Left lung (tissue), 10 donors: ENCODE data around the gene DDIAS. TPM values are rescaled to one million over a fixed set of nuclear protein-coding genes. Genes with fewer than 3 reads are reported as not detected.
A peak's percentile ranks its signal among the peaks of the same experiment; 100 is the strongest.
"Not testable (repeated sequence)": the region's sequence is repeated elsewhere in the genome, so short reads cannot be mapped to it uniquely, and the experiment has no call there.

Experiments used
- ATAC-seq: fragments of 200-7000 bp; cut with Tn5 transposase; one replicate; pipeline ENCODE4 v1.9.1; 2020; ENCODE audit warnings: moderate library complexity
- DNase-seq, 4 donors: peaks; one replicate each; pipeline ENCODE4 v3.0.0-alpha.2; 2013 to 2020
- H3K27ac ChIP-seq, 2 donors: fragments of 200-600 bp; sonication (generic) in 1 of 2; one replicate each; pipeline versions ENCODE4 v1.5.0 to v1.8.0; 2020 to 2021
- H3K27me3 ChIP-seq, 2 donors: fragments of 200-600 bp; sonication (generic) in 1 of 2; one replicate each; pipeline versions ENCODE4 v1.5.0 to v1.8.0; 2020 to 2021
- H3K36me3 ChIP-seq, 2 donors: fragments of 200-600 bp; sonication (generic) in 1 of 2; one replicate each; pipeline versions ENCODE4 v1.5.0 to v1.8.0; 2020 to 2021
- H3K4me1 ChIP-seq, 2 donors: fragments of 200-600 bp; one replicate each; pipeline ENCODE4 v1.8.0; 2021
- H3K4me3 ChIP-seq, 2 donors: fragments of 200-600 bp; sonication (generic) in 1 of 2; one replicate each; pipeline versions ENCODE4 v1.5.0 to v1.8.0; 2020 to 2021; ENCODE audit warnings: mild to moderate bottlenecking in 1 of 2
- H3K9me3 ChIP-seq, 2 donors: fragments of 200-600 bp; sonication (generic) in 1 of 2; one replicate each; pipeline versions ENCODE4 v1.5.0 to v1.8.0; 2020 to 2021
- CTCF ChIP-seq, 2 donors: fragments of 200-600 bp; sonication (generic) in 1 of 2; IDR thresholded peaks; one replicate each; pipeline versions ENCODE4 v1.5.0 to v1.8.0; 2021; ENCODE audit warnings: antibody characterized with exemption in 2 of 2
- intact Hi-C, 2 donors: fragments of 100-400 bp; cut with DNase I; formaldehyde crosslinking; loops; one replicate each; pipeline versions ENCODE4 v1.11.2 to v1.14.2; 2022
- polyA plus RNA-seq, 6 donors: library from polyadenylated mRNA; unstranded; fragments of 120-200 nt; gene quantifications; one replicate each; pipeline ENCODE4 v1.2.1, GENCODE V29; 2013; ENCODE audit not compliant: insufficient read length in 6 of 6
- total RNA-seq, 2 donors: library from RNA; stranded (reverse); fragmentation: NEBNext Ultra II Directional; extraction: Animal tissue kit (Norgen Biotek cat#: 25700); gene quantifications; one replicate each; pipeline ENCODE4 v1.2.1, GENCODE V29; 2021
- donor health status: DM: no; HTN: yes; CAD: no.
- donor health status: DM: no; HTN: no; CAD: no.

DDIAS gene
- total and polyA plus RNA-seq, 8 donors: 2.9 to 7.3 (median 5.3) TPM

- H3K9me3 ChIP-seq: no peaks in the 10 kb centered on the region
- DNase-seq (no peak), ATAC-seq (no peak)
- H3K27me3 ChIP-seq: no peaks in the 10 kb centered on the region
- intact Hi-C loops: loop anchor here in 1 of 2 donors (10.0 kb wide), 1 partner anchor 349 kb away; no protein-coding TSS in a partner anchor
- peak; percentile 48 to 50 for TF ChIP-seq CTCF (IDR thresholded peaks at IDR 0.05)
- H3K4me3 ChIP-seq: no peak overlapping the region
- peaks cover 0 to 23% of the 10 kb centered on the region in 2 donors for H3K4me1 ChIP-seq
- H3K27ac ChIP-seq: no peak overlapping the region
- H3K36me3 ChIP-seq: no peaks in the 10 kb centered on the region
Measured at GRCh38 chr11:82906236-82906635, 4.7 kb downstream of the DDIAS start.

GRCh38 chr11:82906931-82907330 lies 5.4 kb downstream of the DDIAS start:
- Histone ChIP-seq H3K4me1 (peaks cover 0 to 20% of the 10 kb centered on the region in 2 donors), H3K9me3 (peaks cover 0 to 2% of the 10 kb centered on the region in 2 donors), H3K4me3 (no peak overlapping the region), H3K27me3 (no peaks in the 10 kb centered on the region), H3K27ac (peak overlapping the region in 1 of 2 donors; percentile 30), H3K36me3 (no peaks in the 10 kb centered on the region)
- no peak for ATAC-seq
- no peak for DNase-seq
- no peak for TF ChIP-seq CTCF (IDR thresholded peaks at IDR 0.05)
- intact Hi-C loops: loop anchor here in 1 of 2 donors (10.0 kb wide), 1 partner anchor 348 kb away; no protein-coding TSS in a partner anchor

- intact Hi-C loops: loop anchor here in 1 of 2 donors (10.0 kb wide), 1 partner anchor 347 kb away; no protein-coding TSS in a partner anchor
- no peaks in the 10 kb centered on the region for H3K27me3 ChIP-seq
- DNase-seq: peak in 1 of 4 donors; percentile 62
- ATAC-seq: no peak
- H3K9me3 ChIP-seq: peaks cover 0 to 2% of the 10 kb centered on the region in 2 donors
- TF ChIP-seq CTCF (IDR thresholded peaks at IDR 0.05): no peak
- H3K27ac ChIP-seq: peak overlapping the region in 1 of 2 donors; percentile 30
- peaks cover 0 to 15% of the 10 kb centered on the region in 2 donors for H3K4me1 ChIP-seq
- H3K4me3 ChIP-seq: no peak overlapping the region
- H3K36me3 ChIP-seq: no peaks in the 10 kb centered on the region
Measured at GRCh38 chr11:82907371-82907770, 5.8 kb downstream of the DDIAS start.

GRCh38 chr11:82908311-82908710 lies 6.8 kb downstream of the DDIAS start:
- peaks cover 0 to 2% of the 10 kb centered on the region in 2 donors for H3K9me3 ChIP-seq
- H3K4me3 ChIP-seq: no peak overlapping the region
- H3K36me3 ChIP-seq: no peaks in the 10 kb centered on the region
- intact Hi-C loops: loop anchor here in 1 of 2 donors (10.0 kb wide), 1 partner anchor 346 kb away; no protein-coding TSS in a partner anchor
- DNase-seq (no peak), ATAC-seq (no peak)
- H3K4me1 ChIP-seq: peaks cover 0 to 15% of the 10 kb centered on the region in 2 donors
- H3K27ac ChIP-seq: no peak overlapping the region
- no peaks in the 10 kb centered on the region for H3K27me3 ChIP-seq
- no peak for TF ChIP-seq CTCF (IDR thresholded peaks at IDR 0.05)

- ATAC-seq: no peak
- peaks cover 0 to 15% of the 10 kb centered on the region in 2 donors for H3K4me1 ChIP-seq
- no peak overlapping the region for H3K4me3 ChIP-seq
- no peak for TF ChIP-seq CTCF (IDR thresholded peaks at IDR 0.05)
- no peaks in the 10 kb centered on the region for H3K27me3 ChIP-seq
- no peak overlapping the region for H3K27ac ChIP-seq
- no peaks in the 10 kb centered on the region for H3K36me3 ChIP-seq
- H3K9me3 ChIP-seq: peaks cover 0 to 2% of the 10 kb centered on the region in 2 donors
- no peak for DNase-seq
- intact Hi-C loops: loop anchor here in 1 of 2 donors (10.0 kb wide), 1 partner anchor 346 kb away; no protein-coding TSS in a partner anchor
Measured at GRCh38 chr11:82909015-82909640, 7.6 kb downstream of the DDIAS start.

- not testable (repeated sequence) for ATAC-seq, DNase-seq, H3K27ac ChIP-seq
Measured at GRCh38 chr11:82919786-82920185, 18.2 kb downstream of the DDIAS start.

GRCh38 chr11:82920227-82920626 lies 18.7 kb downstream of the DDIAS start:
- H3K4me3 ChIP-seq, H3K36me3 ChIP-seq, H3K4me1 ChIP-seq, ATAC-seq, intact Hi-C loops, DNase-seq, H3K27ac ChIP-seq, H3K27me3 ChIP-seq, H3K9me3 ChIP-seq: not testable (repeated sequence)

More at GRCh38 chr11:82919786-82920185, 18.2 kb downstream of the DDIAS start:
- H3K36me3 ChIP-seq: peaks cover 0 to 11% of the 10 kb centered on the region in 2 donors
- intact Hi-C loops, H3K4me1 ChIP-seq, H3K27me3 ChIP-seq, H3K9me3 ChIP-seq, H3K4me3 ChIP-seq: not testable (repeated sequence)
